ENCODE data around the gene TSGA10IP.

DNA sequence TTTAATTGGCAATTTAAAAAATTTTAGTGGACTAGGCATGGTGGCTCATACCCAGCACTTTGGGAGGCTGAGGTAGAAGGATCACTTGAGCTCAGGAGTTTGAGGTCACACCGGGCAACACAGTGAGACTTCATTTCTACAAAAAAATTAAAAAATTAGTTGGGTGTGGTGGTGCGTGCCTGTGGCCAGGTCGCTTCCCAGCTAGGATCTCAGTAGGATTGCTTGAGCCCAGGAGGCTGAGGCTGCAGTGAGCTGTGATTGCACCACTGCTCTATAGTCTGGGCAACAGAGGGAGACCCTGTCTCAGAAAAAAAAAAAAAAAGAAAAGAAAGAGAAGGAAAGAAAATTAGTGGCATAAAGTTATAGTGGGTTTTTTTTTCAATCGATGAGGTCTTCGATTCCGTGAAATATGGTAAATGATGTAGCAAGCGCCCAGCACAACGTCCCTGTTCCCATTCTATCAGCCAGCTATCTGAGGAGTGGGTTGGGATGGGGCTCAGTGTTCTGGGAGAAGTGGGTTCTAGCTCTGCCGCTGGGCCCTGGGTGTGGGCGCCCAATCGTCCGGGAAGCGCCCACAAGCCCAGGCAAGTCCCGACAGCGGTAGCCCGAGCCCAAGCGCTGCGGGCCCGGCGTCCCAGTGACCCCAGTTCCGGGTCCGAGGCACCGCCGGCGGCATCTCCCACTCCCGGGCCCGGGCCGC is 46.5 kb upstream of the TSGA10IP start:
- TF ChIP-seq, protein P1, sequence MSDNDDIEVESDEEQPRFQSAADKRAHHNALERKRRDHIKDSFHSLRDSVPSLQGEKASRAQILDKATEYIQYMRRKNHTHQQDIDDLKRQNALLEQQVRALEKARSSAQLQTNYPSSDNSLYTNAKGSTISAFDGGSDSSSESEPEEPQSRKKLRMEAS (IDR thresholded peaks at IDR 0.05; ENCODE audit: low read depth, low read length), result no peak
- TF ChIP-seq ELK1 (IDR thresholded peaks at IDR 0.05; ENCODE audit: low read depth, low read length), result no peak
- TF ChIP-seq SMC3 (IDR thresholded peaks at IDR 0.05; ENCODE audit: borderline replicate concordance, low read length), result no peak
- TF ChIP-seq, protein P2, sequence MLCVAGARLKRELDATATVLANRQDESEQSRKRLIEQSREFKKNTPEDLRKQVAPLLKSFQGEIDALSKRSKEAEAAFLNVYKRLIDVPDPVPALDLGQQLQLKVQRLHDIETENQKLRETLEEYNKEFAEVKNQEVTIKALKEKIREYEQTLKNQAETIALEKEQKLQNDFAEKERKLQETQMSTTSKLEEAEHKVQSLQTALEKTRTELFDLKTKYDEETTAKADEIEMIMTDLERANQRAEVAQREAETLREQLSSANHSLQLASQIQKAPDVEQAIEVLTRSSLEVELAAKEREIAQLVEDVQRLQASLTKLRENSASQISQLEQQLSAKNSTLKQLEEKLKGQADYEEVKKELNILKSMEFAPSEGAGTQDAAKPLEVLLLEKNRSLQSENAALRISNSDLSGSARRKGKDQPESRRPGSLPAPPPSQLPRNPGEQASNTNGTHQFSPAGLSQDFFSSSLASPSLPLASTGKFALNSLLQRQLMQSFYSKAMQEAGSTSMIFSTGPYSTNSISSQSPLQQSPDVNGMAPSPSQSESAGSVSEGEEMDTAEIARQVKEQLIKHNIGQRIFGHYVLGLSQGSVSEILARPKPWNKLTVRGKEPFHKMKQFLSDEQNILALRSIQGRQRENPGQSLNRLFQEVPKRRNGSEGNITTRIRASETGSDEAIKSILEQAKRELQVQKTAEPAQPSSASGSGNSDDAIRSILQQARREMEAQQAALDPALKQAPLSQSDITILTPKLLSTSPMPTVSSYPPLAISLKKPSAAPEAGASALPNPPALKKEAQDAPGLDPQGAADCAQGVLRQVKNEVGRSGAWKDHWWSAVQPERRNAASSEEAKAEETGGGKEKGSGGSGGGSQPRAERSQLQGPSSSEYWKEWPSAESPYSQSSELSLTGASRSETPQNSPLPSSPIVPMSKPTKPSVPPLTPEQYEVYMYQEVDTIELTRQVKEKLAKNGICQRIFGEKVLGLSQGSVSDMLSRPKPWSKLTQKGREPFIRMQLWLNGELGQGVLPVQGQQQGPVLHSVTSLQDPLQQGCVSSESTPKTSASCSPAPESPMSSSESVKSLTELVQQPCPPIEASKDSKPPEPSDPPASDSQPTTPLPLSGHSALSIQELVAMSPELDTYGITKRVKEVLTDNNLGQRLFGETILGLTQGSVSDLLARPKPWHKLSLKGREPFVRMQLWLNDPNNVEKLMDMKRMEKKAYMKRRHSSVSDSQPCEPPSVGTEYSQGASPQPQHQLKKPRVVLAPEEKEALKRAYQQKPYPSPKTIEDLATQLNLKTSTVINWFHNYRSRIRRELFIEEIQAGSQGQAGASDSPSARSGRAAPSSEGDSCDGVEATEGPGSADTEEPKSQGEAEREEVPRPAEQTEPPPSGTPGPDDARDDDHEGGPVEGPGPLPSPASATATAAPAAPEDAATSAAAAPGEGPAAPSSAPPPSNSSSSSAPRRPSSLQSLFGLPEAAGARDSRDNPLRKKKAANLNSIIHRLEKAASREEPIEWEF (IDR thresholded peaks at IDR 0.05; ENCODE audit: insufficient replicate concordance, low read depth, low read length), result no peak
- TF ChIP-seq POLR2A (IDR thresholded peaks at IDR 0.05; ENCODE audit: low read depth, low read length), result peak; percentile 48; the same call in 1 of the 2 replicates
